Endothelial cell of umbilical vein (primary cell): ENCODE data around the gene BNIP2. TPM values are rescaled to one million over a fixed set of nuclear protein-coding genes. Genes with fewer than 3 reads are reported as not detected.

Source experiments
- BruUV-seq: library from RNA; stranded (reverse); fragments of 400-500 nt; replicated peaks from 2 replicates; lab custom pipeline; 2021; lab: Mats Ljungman, UMichigan
- CTCF ChIA-PET: fragments of 300-600, 350-600 bp; sonication (Branson Sonifier 250); formaldehyde crosslinking; loops from one replicate; lab custom pipeline; 2021; ENCODE audit warnings: antibody characterized with exemption, inconsistent platforms; lab: Charles Lee
- POLR2A ChIA-PET: fragments of 300-600, 350-600 bp; sonication (Branson Sonifier 250); formaldehyde crosslinking; loops from one replicate; lab custom pipeline; 2021; ENCODE audit warnings: antibody characterized with exemption, inconsistent platforms; lab: Charles Lee
- DNase-seq: peaks from one replicate; pipeline ENCODE4 v3.0.0-alpha.2; 2011; ENCODE audit warnings: low read depth, low spot score
- FAIRE-seq: peaks from 2 replicates; lab custom pipeline; 2011; peaks lifted over from hg19 to GRCh38; lab: Jason Lieb, UNC
- H2AFZ ChIP-seq: 2 replicates; pipeline ENCODE4 v1.6.0; 2012; ENCODE audit warnings: low read depth, low read length, control low read depth, inconsistent platforms
- H3K27ac ChIP-seq: 2 replicates; pipeline ENCODE4 v1.5.1; 2011; ENCODE audit warnings: low read depth, mild to moderate bottlenecking, control low read depth, low read length, moderate library complexity; ENCODE audit not compliant: insufficient read depth
- H3K27me3 ChIP-seq, 2 experiments: 2 replicates each; pipeline versions ENCODE4 v1.6.0 to v1.6.1; 2011; ENCODE audit warnings: low read length in 2 of 2, mixed read lengths in 1 of 2; ENCODE audit not compliant: control insufficient read depth in 2 of 2, insufficient read depth in 2 of 2
- H3K36me3 ChIP-seq, 2 experiments: 2 replicates in 1 of 2; 3 replicates in 1 of 2; pipeline ENCODE4 v1.5.1; 2011; ENCODE audit warnings: low read length in 2 of 2, mild to moderate bottlenecking in 1 of 2, moderate library complexity in 1 of 2; ENCODE audit not compliant: control insufficient read depth in 2 of 2, insufficient read depth in 2 of 2; ENCODE audit errors: extremely low read depth in 1 of 2
- H3K4me1 ChIP-seq: 3 replicates; pipeline ENCODE4 v1.5.1; 2011; ENCODE audit warnings: mild to moderate bottlenecking, low read length; ENCODE audit not compliant: control insufficient read depth, insufficient read depth; ENCODE audit errors: extremely low read depth
- H3K4me2 ChIP-seq: 2 replicates; pipeline ENCODE4 v1.6.1; 2011; ENCODE audit warnings: low read length, control low read depth, mixed read lengths; ENCODE audit not compliant: insufficient read depth
- H3K4me3 ChIP-seq, 3 experiments: fragments of 200-600 bp in 1 of 3; sonication (generic), shearing (Covaris generic) in 1 of 3; replicated peaks in 1 of 3; 2 replicates each; pipeline ENCODE4 v1.5.1; 2011 to 2016; ENCODE audit warnings: control low read depth in 3 of 3, low read length in 3 of 3, mild to moderate bottlenecking in 2 of 3, inconsistent platforms in 1 of 3, low read depth in 1 of 3, moderate library complexity in 1 of 3; ENCODE audit not compliant: insufficient read depth in 1 of 3
- H3K79me2 ChIP-seq: 2 replicates; pipeline ENCODE4 v1.6.0; 2012; ENCODE audit warnings: low read length, inconsistent platforms; ENCODE audit not compliant: control insufficient read depth, insufficient read depth
- H3K9ac ChIP-seq: replicated peaks from 2 replicates; pipeline ENCODE3; 2011; ENCODE audit warnings: low read length, control low read depth; ENCODE audit not compliant: insufficient read depth; ENCODE audit errors: extremely low read depth
- H3K9me1 ChIP-seq: replicated peaks from 3 replicates; pipeline ENCODE4 v1.6.0; 2011; ENCODE audit warnings: mild to moderate bottlenecking, low read length; ENCODE audit not compliant: control insufficient read depth, insufficient read depth; ENCODE audit errors: extremely low read depth
- H3K9me3 ChIP-seq: replicated peaks from 2 replicates; pipeline ENCODE4 v1.5.1; 2012; ENCODE audit warnings: low read length, inconsistent platforms; ENCODE audit not compliant: control insufficient read depth, insufficient read depth
- H4K20me1 ChIP-seq: replicated peaks from 2 replicates; pipeline ENCODE3; 2011; ENCODE audit warnings: mild to moderate bottlenecking, low read length; ENCODE audit not compliant: control insufficient read depth, insufficient read depth; ENCODE audit errors: extremely low read depth
- EZH2 ChIP-seq: IDR thresholded peaks from 2 replicates; pipeline ENCODE4 v1.6.1; 2012; ENCODE audit warnings: borderline replicate concordance, low read depth, mild to moderate bottlenecking, moderate library complexity, low read length, inconsistent platforms; ENCODE audit not compliant: severe bottlenecking
- FOS ChIP-seq: IDR thresholded peaks from 2 replicates; pipeline ENCODE4 v1.6.1; 2011; ENCODE audit warnings: mild to moderate bottlenecking, low read length, moderate library complexity, borderline replicate concordance; ENCODE audit not compliant: insufficient read depth
- GATA2 ChIP-seq: IDR thresholded peaks from 2 replicates; pipeline ENCODE4 v1.7.0; 2011; ENCODE audit warnings: low read depth, mild to moderate bottlenecking, moderate library complexity, mixed read lengths, low read length; ENCODE audit not compliant: insufficient read length, insufficient read depth
- JUN ChIP-seq: IDR thresholded peaks from 2 replicates; pipeline ENCODE4 v1.6.1; 2011; ENCODE audit warnings: borderline replicate concordance, low read depth; ENCODE audit not compliant: insufficient read length, insufficient read depth
- MYC ChIP-seq: IDR thresholded peaks from one replicate; pipeline ENCODE4 v1.6.1; 2011; ENCODE audit warnings: mild to moderate bottlenecking, low read depth, low read length
- POLR2A ChIP-seq: IDR thresholded peaks from 2 replicates; pipeline ENCODE4 v1.6.1; 2012; ENCODE audit warnings: low read depth, mild to moderate bottlenecking, control low read depth, low read length
- POLR2AphosphoS5 ChIP-seq: IDR thresholded peaks from 2 replicates; pipeline ENCODE4 v1.6.1; 2012; ENCODE audit warnings: low read depth, mild to moderate bottlenecking, control low read depth, low read length, moderate library complexity; ENCODE audit not compliant: insufficient read depth
- dilution Hi-C: fragments of 300-500 bp; cut with MboI; formaldehyde crosslinking; loops from one replicate; pipeline ENCODE4 v1.15.0; 2019; ENCODE audit warnings: low sequenced_read_pairs; ENCODE audit not compliant: extremely low pct_ligation_motif_present
- intact Hi-C: fragments of 100-400 bp; cut with micrococcal nuclease; formaldehyde crosslinking; loops from one replicate; pipeline ENCODE4 v1.10.0; 2022
- polyA plus RNA-seq, 4 experiments: library from polyadenylated mRNA; depleted of rRNA in 3 of 4; stranded (reverse) in 3 of 4; unstranded in 1 of 4; fragments of >200 nt; gene quantifications; 2 replicates each; pipeline versions ENCODE4 v1.2.1 to v1.2.3, GENCODE V29; 2011 to 2012; ENCODE audit warnings: missing spikeins in 1 of 4
- total RNA-seq: library from RNA; stranded (reverse); gene quantifications from 2 replicates; pipeline ENCODE4 v1.2.3, GENCODE V29; 2021
- TF ChIP-seq, protein P1 (sequence below), 2 donors: IDR thresholded peaks; 1 replicate in 1 of 2; 2 replicates in 1 of 2; pipeline ENCODE4 v1.5.1; 2011; ENCODE audit warnings: low read length in 2 of 2, mild to moderate bottlenecking in 2 of 2, moderate library complexity in 2 of 2, control low read depth in 1 of 2, inconsistent platforms in 1 of 2, low read depth in 1 of 2; ENCODE audit not compliant: insufficient read depth in 1 of 2; ENCODE audit errors: extremely low read depth in 1 of 2
- TF ChIP-seq, protein P2 (sequence below): IDR thresholded peaks from 2 replicates; pipeline ENCODE4 v1.6.1; 2011; ENCODE audit not compliant: insufficient read depth, insufficient read length

BNIP2 gene
- total and polyA plus RNA-seq, 2 donors (not counting 3 experiments of a cell fraction or from before 2014, with no cell fraction given): 39.1 to 90.1 TPM

DNA sequence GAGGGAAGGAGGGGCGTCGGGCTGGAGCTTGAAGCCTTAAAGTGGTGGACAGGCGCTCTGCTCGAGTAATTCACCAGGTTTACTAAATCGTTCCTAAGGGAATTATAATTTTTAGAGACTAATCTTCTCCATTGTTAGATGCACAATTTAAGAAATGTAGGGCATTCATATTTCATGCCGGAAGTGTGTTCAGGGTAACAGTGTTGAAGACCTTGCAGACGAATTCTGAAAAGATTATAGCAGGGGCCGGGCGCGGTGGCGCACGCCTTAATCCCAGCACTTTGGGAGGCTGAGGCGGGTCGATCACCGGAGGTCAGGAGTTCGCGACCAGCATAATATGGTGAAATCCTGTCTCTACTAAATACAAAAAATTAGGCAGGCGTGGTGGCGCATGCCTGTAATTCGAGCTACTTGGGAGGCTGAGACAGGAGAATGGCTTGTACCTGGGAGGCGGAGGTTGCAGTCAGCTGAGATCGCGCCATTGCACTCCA, 31.4 kb downstream of the BNIP2 start:
- DNase-seq (no peak), FAIRE-seq (no peak)
- H3K27me3 ChIP-seq: no peaks in the 10 kb centered on the region
- peaks cover 3 to 8% of the 10 kb centered on the region in 2 experiments for H3K36me3 ChIP-seq
- H3K9ac ChIP-seq: no peak overlapping the region
- BruUV-seq: no TSS peak
- peak overlapping the region; percentile 34 for H3K4me2 ChIP-seq
- intact Hi-C loops: loop anchor here (2.0 to 5.0 kb wide), 2 partner anchors 35 to 285 kb away; partner anchors contain the start of gene MYO1E
- H3K27ac ChIP-seq: no peak overlapping the region
- H3K9me3 ChIP-seq: no peaks in the 10 kb centered on the region
- dilution Hi-C loops: no loop called here
- no peak overlapping the region for H2AFZ ChIP-seq
- peaks cover 14% of the 10 kb centered on the region for H3K4me1 ChIP-seq
- TF ChIP-seq FOS (no peak), JUN (no peak)
- CTCF ChIA-PET: interaction anchor here (0.6 to 1.8 kb wide), 6 partner anchors 9 to 669 kb away, joined by 3 to 8 read pairs (median 4); no protein-coding TSS in a partner anchor
- peaks cover 7% of the 10 kb centered on the region for H4K20me1 ChIP-seq
- peaks cover 43% of the 10 kb centered on the region for H3K79me2 ChIP-seq
- H3K9me1 ChIP-seq: no peaks in the 10 kb centered on the region
- POLR2A ChIA-PET: interaction anchor here (0.6 to 0.7 kb wide), 4 partner anchors 9 to 68 kb away, joined by 3 to 4 read pairs (median 4); no protein-coding TSS in a partner anchor
- peak overlapping the region in 1 of 3 experiments; percentile 98 for H3K4me3 ChIP-seq

DNA sequence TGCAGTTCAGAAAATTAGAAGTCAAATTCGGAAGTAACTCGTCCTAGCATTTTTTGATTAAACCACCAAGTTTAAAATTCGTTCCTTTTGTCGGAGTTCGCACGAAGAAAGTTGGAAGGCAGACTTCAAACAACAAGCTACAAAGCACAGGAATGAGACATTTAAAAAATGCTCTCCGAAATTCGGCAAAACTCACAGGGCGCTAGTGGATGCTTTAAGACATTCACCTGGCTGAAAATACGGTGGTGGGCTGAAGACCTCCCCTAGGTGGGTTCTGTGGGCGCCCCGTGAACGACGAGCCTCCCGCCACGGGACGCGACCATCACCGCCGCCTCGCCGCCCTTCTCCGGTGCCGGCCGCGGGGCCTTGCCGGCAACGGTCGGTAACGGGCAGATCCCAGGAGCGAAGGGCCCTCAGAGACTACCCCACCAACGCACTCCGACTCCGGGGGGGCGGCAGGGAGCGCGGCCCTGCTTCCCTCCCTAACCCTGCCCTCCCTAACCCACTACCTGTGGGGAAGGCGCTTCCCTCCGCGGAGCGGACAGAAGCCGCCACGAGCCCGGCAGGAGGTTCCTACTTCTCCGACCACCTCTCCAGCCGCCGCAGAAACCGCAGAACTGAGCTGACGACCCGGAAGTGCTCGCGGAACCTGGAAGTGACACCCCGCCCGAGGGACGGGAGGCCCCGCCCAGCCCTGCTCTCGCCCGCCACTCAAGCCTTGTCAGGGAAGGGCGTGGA, 32.1 kb downstream of the BNIP2 start, which contains the start of gene GTF2A2:
Gene GTF2A2, minus strand, starts transcription at position 619 of the 738 bp plus-strand sequence. CDS start 5,238 bp downstream, outside the sequence.
- dilution Hi-C loops (no loop called here), intact Hi-C loops (loop anchor here (2.0 to 5.0 kb wide), 2 partner anchors 34 to 285 kb away; partner anchors contain the start of gene MYO1E)
- no peak for TF ChIP-seq FOS
- TF ChIP-seq, protein P1, sequence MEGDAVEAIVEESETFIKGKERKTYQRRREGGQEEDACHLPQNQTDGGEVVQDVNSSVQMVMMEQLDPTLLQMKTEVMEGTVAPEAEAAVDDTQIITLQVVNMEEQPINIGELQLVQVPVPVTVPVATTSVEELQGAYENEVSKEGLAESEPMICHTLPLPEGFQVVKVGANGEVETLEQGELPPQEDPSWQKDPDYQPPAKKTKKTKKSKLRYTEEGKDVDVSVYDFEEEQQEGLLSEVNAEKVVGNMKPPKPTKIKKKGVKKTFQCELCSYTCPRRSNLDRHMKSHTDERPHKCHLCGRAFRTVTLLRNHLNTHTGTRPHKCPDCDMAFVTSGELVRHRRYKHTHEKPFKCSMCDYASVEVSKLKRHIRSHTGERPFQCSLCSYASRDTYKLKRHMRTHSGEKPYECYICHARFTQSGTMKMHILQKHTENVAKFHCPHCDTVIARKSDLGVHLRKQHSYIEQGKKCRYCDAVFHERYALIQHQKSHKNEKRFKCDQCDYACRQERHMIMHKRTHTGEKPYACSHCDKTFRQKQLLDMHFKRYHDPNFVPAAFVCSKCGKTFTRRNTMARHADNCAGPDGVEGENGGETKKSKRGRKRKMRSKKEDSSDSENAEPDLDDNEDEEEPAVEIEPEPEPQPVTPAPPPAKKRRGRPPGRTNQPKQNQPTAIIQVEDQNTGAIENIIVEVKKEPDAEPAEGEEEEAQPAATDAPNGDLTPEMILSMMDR (IDR thresholded peaks at IDR 0.05; ENCODE audit: extremely low read depth in 1 of 2, insufficient read depth in 1 of 2, low read depth in 1 of 2, low read length in 2 of 2): no peak
- TF ChIP-seq POLR2A: peak; percentile 96
- no peak for TF ChIP-seq MYC
- no peak for TF ChIP-seq GATA2
- TF ChIP-seq, protein P2, sequence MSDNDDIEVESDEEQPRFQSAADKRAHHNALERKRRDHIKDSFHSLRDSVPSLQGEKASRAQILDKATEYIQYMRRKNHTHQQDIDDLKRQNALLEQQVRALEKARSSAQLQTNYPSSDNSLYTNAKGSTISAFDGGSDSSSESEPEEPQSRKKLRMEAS: no peak
- no peak for TF ChIP-seq JUN
- TF ChIP-seq EZH2: no peak
- peak; percentile 95 for TF ChIP-seq POLR2AphosphoS5
- ChIA-PET CTCF (interaction anchor here (0.6 to 1.8 kb wide), 6 partner anchors 8 to 670 kb away, joined by 3 to 8 read pairs (median 4); no protein-coding TSS in a partner anchor), POLR2A (interaction anchor here (0.6 to 0.7 kb wide), 4 partner anchors 8 to 68 kb away, joined by 3 to 4 read pairs (median 4); no protein-coding TSS in a partner anchor)
- Histone ChIP-seq H3K27me3 (no peaks in the 10 kb centered on the region), H3K4me2 (peak within 1 kb of the TSS; percentile 99), H3K27ac (peak within 1 kb of the TSS; percentile 57), H3K79me2 (peaks cover 43% of the 10 kb centered on the region), H4K20me1 (peaks cover 7% of the 10 kb centered on the region), H2AFZ (peak within 1 kb of the TSS; percentile 60), H3K9me1 (no peaks in the 10 kb centered on the region), H3K36me3 (peaks cover 2 to 3% of the 10 kb centered on the region in 2 experiments), H3K9me3 (no peaks in the 10 kb centered on the region), H3K9ac (peak within 1 kb of the TSS; percentile 97), H3K4me1 (peaks cover 14% of the 10 kb centered on the region), H3K4me3 (peak within 1 kb of the TSS; percentile 52 to 98 (median 90))
- DNase-seq (peak; percentile 95), FAIRE-seq (peak; percentile 78)
- TSS peak; percentile 68 for BruUV-seq
